ENCODE measurements around the gene SPINK4.

SPINK4 gene

GRCh38 chr9:33221568-33221884, 18.4 kb upstream of the SPINK4 start:
- no peak for TF ChIP-seq GATA2 (IDR thresholded peaks at IDR 0.05; ENCODE audit: low read depth, low read length)
- no peak for TF ChIP-seq GATA3 (IDR thresholded peaks at IDR 0.05; ENCODE audit: low read depth, low read length)

- TF ChIP-seq GATA3 (IDR thresholded peaks at IDR 0.05; ENCODE audit: low read depth, low read length) (no peak), GATA2 (IDR thresholded peaks at IDR 0.05; ENCODE audit: low read depth, low read length) (no peak)
Measured at GRCh38 chr9:33222031-33222430, 17.9 kb upstream of the SPINK4 start.

GRCh38 chr9:33223696-33224095, 16.3 kb upstream of the SPINK4 start:
- TF ChIP-seq GATA2 (IDR thresholded peaks at IDR 0.05; ENCODE audit: low read depth, low read length): no peak
- TF ChIP-seq GATA3 (IDR thresholded peaks at IDR 0.05; ENCODE audit: low read depth, low read length): no peak

GRCh38 chr9:33225319-33226147, 14.4 kb upstream of the SPINK4 start:
- TF ChIP-seq GATA2 (IDR thresholded peaks at IDR 0.05; ENCODE audit: low read depth, low read length) (no peak), GATA3 (IDR thresholded peaks at IDR 0.05; ENCODE audit: low read depth, low read length) (no peak)

GRCh38 chr9:33227008-33227398, 13.0 kb upstream of the SPINK4 start:
- TF ChIP-seq GATA2 (IDR thresholded peaks at IDR 0.05; ENCODE audit: low read depth, low read length) (no peak), GATA3 (IDR thresholded peaks at IDR 0.05; ENCODE audit: low read depth, low read length) (no peak)

- TF ChIP-seq GATA3 (IDR thresholded peaks at IDR 0.05; ENCODE audit: low read depth, low read length) (no peak), GATA2 (IDR thresholded peaks at IDR 0.05; ENCODE audit: low read depth, low read length) (no peak)
Measured at GRCh38 chr9:33227741-33228140, 12.2 kb upstream of the SPINK4 start.

GRCh38 chr9:33228606-33229005, 11.4 kb upstream of the SPINK4 start:
- TF ChIP-seq GATA2 (IDR thresholded peaks at IDR 0.05; ENCODE audit: low read depth, low read length): no peak
- TF ChIP-seq GATA3 (IDR thresholded peaks at IDR 0.05; ENCODE audit: low read depth, low read length): no peak

- TF ChIP-seq GATA3 (IDR thresholded peaks at IDR 0.05; ENCODE audit: low read depth, low read length) (no peak), GATA2 (IDR thresholded peaks at IDR 0.05; ENCODE audit: low read depth, low read length) (no peak)
Measured at GRCh38 chr9:33229359-33230114, 10.4 kb upstream of the SPINK4 start.

GRCh38 chr9:33230756-33231622, 9.0 kb upstream of the SPINK4 start:
- TF ChIP-seq GATA2 (IDR thresholded peaks at IDR 0.05; ENCODE audit: low read depth, low read length) (no peak), GATA3 (IDR thresholded peaks at IDR 0.05; ENCODE audit: low read depth, low read length) (no peak)

GRCh38 chr9:33231623-33231942, 8.4 kb upstream of the SPINK4 start:
- TF ChIP-seq GATA2 (IDR thresholded peaks at IDR 0.05; ENCODE audit: low read depth, low read length) (no peak), GATA3 (IDR thresholded peaks at IDR 0.05; ENCODE audit: low read depth, low read length) (no peak)

GRCh38 chr9:33232815-33233214, 7.2 kb upstream of the SPINK4 start:
- TF ChIP-seq GATA2 (IDR thresholded peaks at IDR 0.05; ENCODE audit: low read depth, low read length) (no peak), GATA3 (IDR thresholded peaks at IDR 0.05; ENCODE audit: low read depth, low read length) (no peak)

- TF ChIP-seq GATA3 (IDR thresholded peaks at IDR 0.05; ENCODE audit: low read depth, low read length) (no peak), GATA2 (IDR thresholded peaks at IDR 0.05; ENCODE audit: low read depth, low read length) (no peak)
Measured at GRCh38 chr9:33233626-33234342, 6.2 kb upstream of the SPINK4 start.

GRCh38 chr9:33234511-33235467, 5.2 kb upstream of the SPINK4 start:
- TF ChIP-seq GATA3 (IDR thresholded peaks at IDR 0.05; ENCODE audit: low read depth, low read length): no peak
- no peak for TF ChIP-seq GATA2 (IDR thresholded peaks at IDR 0.05; ENCODE audit: low read depth, low read length)
